ENCODE data around the gene MYLK. TPM values are rescaled to one million over a fixed set of nuclear protein-coding genes. Genes with fewer than 3 reads are reported as not detected.

Gene MYLK
- polyA plus RNA-seq, 3 donors, result 0.35 to 1.3 (median 0.51) TPM

- Histone ChIP-seq H3K27me3 (ENCODE audit: control insufficient read depth in 2 of 2, insufficient read depth in 2 of 2, low read length in 2 of 2) (no peaks in the 10 kb centered on the region), H3K79me2 (ENCODE audit: insufficient read depth, low read length) (no peaks in the 10 kb centered on the region), H3K9ac (ENCODE audit: insufficient read depth, low read length, poor library complexity, severe bottlenecking) (no peak overlapping the region), H4K20me1 (ENCODE audit: insufficient read depth, low read length) (no peaks in the 10 kb centered on the region), H3K4me3 (replicated peaks in 1 of 3; ENCODE audit: low read depth in 2 of 3, low read length in 3 of 3) (no peak overlapping the region), H3K4me2 (replicated peaks; ENCODE audit: extremely low read depth, low read length, poor library complexity, severe bottlenecking) (no peak overlapping the region), H3K4me1 (ENCODE audit: control insufficient read depth in 1 of 2, insufficient read depth in 2 of 2, low read length in 2 of 2) (peaks cover 0 to under 1% of the 10 kb centered on the region in 2 donors), H3K36me3 (replicated peaks in 1 of 2; ENCODE audit: control insufficient read depth in 1 of 2, insufficient read depth in 2 of 2, low read length in 2 of 2) (no peaks in the 10 kb centered on the region), H3K9me3 (replicated peaks in 1 of 2; ENCODE audit: control insufficient read depth in 1 of 2, insufficient read depth in 1 of 2, low read length in 2 of 2) (no peaks in the 10 kb centered on the region), H2AFZ (ENCODE audit: insufficient read depth, low read depth, low read length, poor library complexity, severe bottlenecking) (no peak overlapping the region), H3K27ac (ENCODE audit: low read depth in 1 of 2, low read length in 2 of 2) (no peak overlapping the region)
- Mint-ChIP-seq H3K4me1 (peaks cover 2% of the 10 kb centered on the region), H3K4me3 (no peak overlapping the region), H3K36me3 (no peaks in the 10 kb centered on the region), H3K27ac (no peak overlapping the region), H3K9me3 (no peaks in the 10 kb centered on the region), H3K27me3 (ENCODE audit: low read depth in 3 of 3) (peaks cover 0 to 4% (median 2%) of the 10 kb centered on the region in 3 donors)
- no peak for TF ChIP-seq CTCF (IDR thresholded peaks at IDR 0.05)
- intact Hi-C loops (cut with micrococcal nuclease), result no loop called here
- DNase-seq, result peak in 1 of 3 donors; percentile 61
- 100% methylated on average over 4 of the region's 4 CpGs for WGBS (ENCODE audit: insufficient coverage)
Observed at GRCh38 chr3:123688241-123688747, 195.8 kb downstream of the MYLK start.

- no peak overlapping the region for H2AFZ ChIP-seq (ENCODE audit: insufficient read depth, low read depth, low read length, poor library complexity, severe bottlenecking)
- H3K27ac ChIP-seq (ENCODE audit: low read depth in 1 of 2, low read length in 2 of 2), result no peak overlapping the region
- no peak overlapping the region for H3K4me2 ChIP-seq (replicated peaks; ENCODE audit: extremely low read depth, low read length, poor library complexity, severe bottlenecking)
- no peak overlapping the region for H3K9ac ChIP-seq (ENCODE audit: insufficient read depth, low read length, poor library complexity, severe bottlenecking)
- no peaks in the 10 kb centered on the region for H4K20me1 ChIP-seq (ENCODE audit: insufficient read depth, low read length)
- H3K4me3 Mint-ChIP-seq, result no peak overlapping the region
- no peaks in the 10 kb centered on the region for H3K36me3 Mint-ChIP-seq
- H3K36me3 ChIP-seq (replicated peaks in 1 of 2; ENCODE audit: control insufficient read depth in 1 of 2, insufficient read depth in 2 of 2, low read length in 2 of 2), result no peaks in the 10 kb centered on the region
- H3K9me3 Mint-ChIP-seq, result no peaks in the 10 kb centered on the region
- H3K4me1 Mint-ChIP-seq, result no peaks in the 10 kb centered on the region
- DNase-seq, result peak in 1 of 3 donors; percentile 15
- H3K79me2 ChIP-seq (ENCODE audit: insufficient read depth, low read length), result no peaks in the 10 kb centered on the region
- H3K4me1 ChIP-seq (ENCODE audit: control insufficient read depth in 1 of 2, insufficient read depth in 2 of 2, low read length in 2 of 2), result no peaks in the 10 kb centered on the region
- no peak for TF ChIP-seq CTCF (IDR thresholded peaks at IDR 0.05)
- H3K27me3 ChIP-seq (ENCODE audit: control insufficient read depth in 2 of 2, insufficient read depth in 2 of 2, low read length in 2 of 2), result no peaks in the 10 kb centered on the region
- no peak overlapping the region for H3K4me3 ChIP-seq (replicated peaks in 1 of 3; ENCODE audit: low read depth in 2 of 3, low read length in 3 of 3)
- H3K27me3 Mint-ChIP-seq (ENCODE audit: low read depth in 3 of 3), result peaks cover 1 to 4% (median 2%) of the 10 kb centered on the region in 3 donors
- H3K27ac Mint-ChIP-seq, result no peak overlapping the region
- no peaks in the 10 kb centered on the region for H3K9me3 ChIP-seq (replicated peaks in 1 of 2; ENCODE audit: control insufficient read depth in 1 of 2, insufficient read depth in 1 of 2, low read length in 2 of 2)
- intact Hi-C loops (cut with micrococcal nuclease), result no loop called here
Observed at GRCh38 chr3:123687286-123687685, 196.8 kb downstream of the MYLK start.

All from CD14-positive monocyte (primary cell).